SK-N-SH (cell line): ENCODE data around the gene B3GNT3. TPM values are rescaled to one million over a fixed set of nuclear protein-coding genes. Genes with fewer than 3 reads are reported as not detected.
A peak's percentile ranks its signal among the peaks of the same experiment; 100 is the strongest.

Experiments used
- CTCF ChIA-PET: fragments of 300-600, 350-600 bp; formaldehyde crosslinking; extraction: SDS; loops from one replicate; lab custom pipeline; 2021; lab: Yijun Ruan, JAX
- POLR2A ChIA-PET: fragments of 350-600 bp; sonication (Branson Sonifier 250); formaldehyde crosslinking; extraction: SDS; loops from one replicate; lab custom pipeline; 2020; ENCODE audit warnings: antibody characterized with exemption, inconsistent platforms; lab: Yijun Ruan, JAX
- DNase-seq: peaks from one replicate; pipeline ENCODE4 v3.0.0; 2012
- H2AFZ ChIP-seq: fragments of 200-600 bp; sonication (generic); 2 replicates; pipeline ENCODE4 v1.8.1; 2016; ENCODE audit warnings: antibody characterized with exemption, mild to moderate bottlenecking, low read depth
- H3F3A ChIP-seq: fragments of 200-600 bp; sonication (generic); replicated peaks from 2 replicates; pipeline ENCODE3; 2016; ENCODE audit warnings: antibody characterized with exemption, mild to moderate bottlenecking; ENCODE audit not compliant: insufficient read depth
- H3K27ac ChIP-seq, 2 experiments: fragments of 200-500 bp in 1 of 2; fragments of 200-600 bp in 1 of 2; sonication (Bioruptor generic) in 1 of 2; sonication (generic), shearing (Covaris generic) in 1 of 2; 2 replicates each; pipeline versions ENCODE4 v1.5.1 to v1.6.1; 2014 to 2016; ENCODE audit warnings: low read depth in 2 of 2, inconsistent platforms in 1 of 2, low read length in 1 of 2, mild to moderate bottlenecking in 1 of 2, mixed read lengths in 1 of 2
- H3K27me3 ChIP-seq: fragments of 200-600 bp; sonication (generic), shearing (Covaris generic); 2 replicates; pipeline ENCODE4 v1.6.1; 2016; ENCODE audit warnings: mixed run types; ENCODE audit not compliant: insufficient read depth
- H3K36me3 ChIP-seq, 2 experiments: fragments of 200-500 bp in 1 of 2; fragments of 200-600 bp in 1 of 2; sonication (Bioruptor generic) in 1 of 2; sonication (generic) in 1 of 2; replicated peaks in 1 of 2; 2 replicates each; pipeline versions ENCODE3 to v1.5.1; 2014 to 2016; ENCODE audit warnings: low read length in 1 of 2, mild to moderate bottlenecking in 1 of 2; ENCODE audit not compliant: insufficient read depth in 2 of 2, control insufficient read depth in 1 of 2
- H3K4me1 ChIP-seq, 2 experiments: fragments of 200-500 bp in 1 of 2; fragments of 200-600 bp in 1 of 2; sonication (Bioruptor generic) in 1 of 2; sonication (generic), shearing (Covaris generic) in 1 of 2; 2 replicates each; pipeline versions ENCODE4 v1.5.1 to v1.6.1; 2014 to 2016; ENCODE audit warnings: low read depth in 1 of 2, low read length in 1 of 2, mixed run types in 1 of 2; ENCODE audit not compliant: insufficient read depth in 2 of 2, control insufficient read depth in 1 of 2
- H3K4me2 ChIP-seq: fragments of 200-600 bp; sonication (generic), shearing (Covaris generic); 2 replicates; pipeline ENCODE4 v1.6.1; 2017; ENCODE audit warnings: mixed run types
- H3K4me3 ChIP-seq, 2 experiments: fragments of 200-500 bp in 1 of 2; fragments of 200-600 bp in 1 of 2; sonication (Bioruptor generic) in 1 of 2; sonication (generic), shearing (Covaris generic) in 1 of 2; 2 replicates each; pipeline versions ENCODE4 v1.5.1 to v1.8.1; 2014 to 2016; ENCODE audit warnings: low read depth in 2 of 2, inconsistent platforms in 1 of 2, low read length in 1 of 2, mild to moderate bottlenecking in 1 of 2, mixed read lengths in 1 of 2, moderate library complexity in 1 of 2
- H3K79me2 ChIP-seq: fragments of 200-600 bp; sonication (generic); 2 replicates; pipeline ENCODE4 v1.8.1; 2017; ENCODE audit warnings: mild to moderate bottlenecking; ENCODE audit not compliant: insufficient read depth
- H3K9ac ChIP-seq: fragments of 200-600 bp; sonication (generic); 2 replicates; pipeline ENCODE4 v1.6.1; 2017; ENCODE audit warnings: mixed run types
- H3K9me2 ChIP-seq: fragments of 200-600 bp; sonication (generic); 2 replicates; pipeline ENCODE4 v1.6.1; 2017; ENCODE audit warnings: mixed run types
- H3K9me3 ChIP-seq: fragments of 200-600 bp; sonication (generic); 2 replicates; pipeline ENCODE4 v1.6.1; 2017; ENCODE audit warnings: mixed run types, mild to moderate bottlenecking, moderate library complexity
- H4K20me1 ChIP-seq: fragments of 200-600 bp; sonication (generic); 2 replicates; pipeline ENCODE4 v1.6.1; 2017; ENCODE audit warnings: mild to moderate bottlenecking, mixed run types; ENCODE audit not compliant: insufficient read depth
- CHD2 ChIP-seq: fragments of 150-350 bp; IDR thresholded peaks from 2 replicates; pipeline ENCODE4 v1.6.1; 2018; ENCODE audit warnings: low read length; ENCODE audit not compliant: partially characterized antibody
- EP300 ChIP-seq, 2 experiments: IDR thresholded peaks; 2 replicates each; pipeline versions ENCODE4 v1.4.0 to v1.6.1; 2012; ENCODE audit warnings: borderline replicate concordance in 1 of 2, low read depth in 1 of 2, low read length in 1 of 2
- FOSL2 ChIP-seq: IDR thresholded peaks from 2 replicates; pipeline ENCODE4 v1.4.0; 2012; ENCODE audit warnings: low read depth, mild to moderate bottlenecking, moderate library complexity, borderline replicate concordance
- FOXJ3 ChIP-seq: sonication (generic); formaldehyde crosslinking; IDR thresholded peaks from 2 replicates; pipeline ENCODE4 v1.5.1; 2020; ENCODE audit warnings: mild to moderate bottlenecking, missing genetic modification reagents
- FOXM1 ChIP-seq: IDR thresholded peaks from 2 replicates; pipeline ENCODE4 v1.4.0; 2012; ENCODE audit warnings: low read depth, mild to moderate bottlenecking
- GABPA ChIP-seq: IDR thresholded peaks from 2 replicates; pipeline ENCODE4 v1.4.0; 2012; ENCODE audit warnings: low read depth, mild to moderate bottlenecking
- GATA2 ChIP-seq: sonication (generic); formaldehyde crosslinking; IDR thresholded peaks from 2 replicates; pipeline ENCODE4 v1.5.0; 2020; ENCODE audit warnings: mild to moderate bottlenecking, missing genetic modification reagents
- MEF2A ChIP-seq: IDR thresholded peaks from 2 replicates; pipeline ENCODE4 v1.4.0; 2012; ENCODE audit warnings: low read depth, borderline replicate concordance
- MXI1 ChIP-seq: IDR thresholded peaks from 2 replicates; pipeline ENCODE4 v1.6.1; 2012; ENCODE audit warnings: mild to moderate bottlenecking, low read depth, low read length, improper control_type of control experiment
- PBX3 ChIP-seq: IDR thresholded peaks from 2 replicates; pipeline ENCODE4; 2012
- RAD21 ChIP-seq: IDR thresholded peaks from 2 replicates; pipeline ENCODE4 v1.6.1; 2012; ENCODE audit warnings: mild to moderate bottlenecking, low read length
- RCOR1 ChIP-seq: fragments of 150-350 bp; IDR thresholded peaks from 2 replicates; pipeline ENCODE4 v1.6.1; 2017; ENCODE audit warnings: antibody characterized with exemption, low read length
- RXRA ChIP-seq: IDR thresholded peaks from 2 replicates; pipeline ENCODE4 v1.4.0; 2012; ENCODE audit warnings: low read depth, mild to moderate bottlenecking, borderline replicate concordance
- SIN3A ChIP-seq: IDR thresholded peaks from 2 replicates; pipeline ENCODE4 v1.6.1; 2012; ENCODE audit warnings: low read depth, mild to moderate bottlenecking, low read length, moderate library complexity, borderline replicate concordance
- SMC3 ChIP-seq: IDR thresholded peaks from 2 replicates; pipeline ENCODE4 v1.6.1; 2012; ENCODE audit warnings: low read depth, low read length, improper control_type of control experiment
- TAF1 ChIP-seq: IDR thresholded peaks from 2 replicates; pipeline ENCODE4 v1.6.1; 2012; ENCODE audit warnings: low read depth, mild to moderate bottlenecking, low read length, moderate library complexity, borderline replicate concordance
- TCF12 ChIP-seq: IDR thresholded peaks from 2 replicates; pipeline ENCODE4 v1.4.0; 2012
- TEAD4 ChIP-seq: IDR thresholded peaks from 2 replicates; pipeline ENCODE4 v1.4.0; 2012; ENCODE audit warnings: mild to moderate bottlenecking, borderline replicate concordance; ENCODE audit not compliant: insufficient read depth
- YY1 ChIP-seq: IDR thresholded peaks from 2 replicates; pipeline ENCODE4 v1.4.0; 2012; ENCODE audit warnings: low read depth, mild to moderate bottlenecking
- WGBS: methylation state at CpG from one replicate; pipeline ENCODE4 v1.1.6; 2017; ENCODE audit warnings: low lambda C conversion rate; 5-methylcytosine and 5-hydroxymethylcytosine counted together
- polyA plus RNA-seq, 3 experiments: library from polyadenylated mRNA; depleted of rRNA; stranded (reverse); fragments of >200 nt; gene quantifications; 2 replicates each; pipeline ENCODE4 v1.2.3, GENCODE V29; 2012
- TF ChIP-seq, protein P1 (sequence below): fragments of 200-600 bp; sonication (generic); IDR thresholded peaks from 2 replicates; pipeline ENCODE4 v1.6.1; 2017; ENCODE audit warnings: antibody characterized with exemption, mild to moderate bottlenecking, moderate library complexity

B3GNT3 gene
- polyA plus RNA-seq, 1 of the 3 experiments (the other 2 are of a cell fraction) = not detected

DNA sequence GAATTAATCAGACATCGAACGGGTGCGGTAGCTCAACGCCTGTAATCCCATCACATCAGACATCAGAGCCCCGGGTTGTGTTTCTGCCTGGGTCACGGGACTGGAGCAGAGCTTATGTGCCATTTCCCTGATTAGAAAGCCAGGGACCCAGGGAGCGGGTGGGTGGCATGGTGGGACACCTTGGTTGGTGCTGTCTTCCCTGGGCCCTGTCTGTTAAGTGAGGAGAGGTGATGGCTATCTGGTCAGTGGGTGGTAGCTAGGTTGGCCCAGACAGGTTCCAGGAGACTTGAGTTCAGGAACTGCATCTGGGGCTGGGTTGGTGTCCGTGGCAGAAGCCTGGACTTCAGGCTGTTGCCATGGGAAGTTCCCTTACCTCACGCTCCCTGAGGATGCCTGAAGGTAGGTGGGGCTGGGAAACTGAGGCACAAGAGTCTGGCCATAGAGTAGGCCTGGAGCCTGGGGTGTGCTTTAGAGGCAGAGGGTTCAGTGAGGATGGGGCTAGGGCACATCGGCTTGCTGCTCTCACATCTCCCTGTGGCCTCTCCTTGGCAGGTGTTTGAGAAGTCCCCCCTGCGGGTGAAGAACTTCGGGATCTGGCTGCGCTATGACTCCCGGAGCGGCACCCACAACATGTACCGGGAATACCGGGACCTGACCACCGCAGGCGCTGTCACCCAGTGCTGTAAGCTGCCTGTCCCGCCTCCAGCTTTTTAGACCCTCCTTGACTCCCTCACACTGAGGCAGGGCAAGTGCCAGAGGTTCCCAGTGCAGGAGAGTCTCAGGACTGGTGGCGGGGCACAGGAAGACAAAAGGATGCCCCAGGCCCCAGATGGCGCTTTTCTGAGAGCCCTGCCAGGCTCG is 66.8 kb downstream of the B3GNT3 start:
- Histone ChIP-seq H3K9me3 (no peaks in the 10 kb centered on the region), H3K9ac (peak overlapping the region; percentile 91), H3F3A (peaks cover 32% of the 10 kb centered on the region), H3K27ac (peak overlapping the region in 1 of 2 experiments; percentile 62; a peak in 2 of 4 replicates), H4K20me1 (peaks cover 56% of the 10 kb centered on the region), H3K9me2 (no peaks in the 10 kb centered on the region), H3K27me3 (no peaks in the 10 kb centered on the region), H3K4me3 (peak overlapping the region; percentile 86 to 91), H2AFZ (no peak overlapping the region), H3K36me3 (peaks cover 33 to 50% of the 10 kb centered on the region in 2 experiments), H3K79me2 (peaks cover 31% of the 10 kb centered on the region), H3K4me2 (peak overlapping the region; percentile 99), H3K4me1 (peaks cover 0 to 17% of the 10 kb centered on the region in 2 experiments; a peak in 1 of 4 replicates)
- TF ChIP-seq FOXM1 (no peak), MEF2A (no peak), GATA2 (CRISPR knock-in tag) (no peak), CHD2 (no peak), PBX3 (no peak), FOSL2 (no peak), RAD21 (no peak), TCF12 (no peak), GABPA (no peak), TAF1 (no peak), SIN3A (no peak), RCOR1 (no peak), SMC3 (no peak), EP300 (IDR thresholded peaks at IDR 0.05; ENCODE audit: borderline replicate concordance in 1 of 2, low read depth in 1 of 2, low read length in 1 of 2) (no peak), TEAD4 (no peak), FOXJ3 (CRISPR knock-in tag) (no peak), YY1 (no peak), RXRA (no peak), MXI1 (no peak)
- TF ChIP-seq, protein P1, sequence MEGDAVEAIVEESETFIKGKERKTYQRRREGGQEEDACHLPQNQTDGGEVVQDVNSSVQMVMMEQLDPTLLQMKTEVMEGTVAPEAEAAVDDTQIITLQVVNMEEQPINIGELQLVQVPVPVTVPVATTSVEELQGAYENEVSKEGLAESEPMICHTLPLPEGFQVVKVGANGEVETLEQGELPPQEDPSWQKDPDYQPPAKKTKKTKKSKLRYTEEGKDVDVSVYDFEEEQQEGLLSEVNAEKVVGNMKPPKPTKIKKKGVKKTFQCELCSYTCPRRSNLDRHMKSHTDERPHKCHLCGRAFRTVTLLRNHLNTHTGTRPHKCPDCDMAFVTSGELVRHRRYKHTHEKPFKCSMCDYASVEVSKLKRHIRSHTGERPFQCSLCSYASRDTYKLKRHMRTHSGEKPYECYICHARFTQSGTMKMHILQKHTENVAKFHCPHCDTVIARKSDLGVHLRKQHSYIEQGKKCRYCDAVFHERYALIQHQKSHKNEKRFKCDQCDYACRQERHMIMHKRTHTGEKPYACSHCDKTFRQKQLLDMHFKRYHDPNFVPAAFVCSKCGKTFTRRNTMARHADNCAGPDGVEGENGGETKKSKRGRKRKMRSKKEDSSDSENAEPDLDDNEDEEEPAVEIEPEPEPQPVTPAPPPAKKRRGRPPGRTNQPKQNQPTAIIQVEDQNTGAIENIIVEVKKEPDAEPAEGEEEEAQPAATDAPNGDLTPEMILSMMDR = no peak
- ChIA-PET CTCF (interaction anchor here (0.9 to 13.8 kb wide), 3 partner anchors 9 to 135 kb away, joined by 4 to 139 read pairs (median 7); partner anchors contain the start of gene CCDC124), POLR2A (interaction anchor here (1.0 kb wide), 1 partner anchor 12 kb away, joined by 3 read pairs; no protein-coding TSS in a partner anchor)
- 57% methylated on average over 9 of the region's 23 CpGs for WGBS
- DNase-seq = no peak
